MCF 10A (cell line): ENCODE data around the gene STOM. TPM values are rescaled to one million over a fixed set of nuclear protein-coding genes. Genes with fewer than 3 reads are reported as not detected.

Experiments
- BruUV-seq: library from RNA; stranded (reverse); fragments of 400-500 nt; replicated peaks from 2 replicates; lab custom pipeline; 2021; lab: Mats Ljungman, UMichigan
- CTCF ChIA-PET: fragments of 300-600 bp; sonication (Branson Sonifier 250); formaldehyde crosslinking; extraction: SDS; loops from one replicate; lab custom pipeline; 2021; ENCODE audit warnings: antibody characterized with exemption, inconsistent platforms; lab: Yijun Ruan, JAX
- POLR2A ChIA-PET: fragments of 300-600, 350-650 bp; sonication (Branson Sonifier 250); formaldehyde crosslinking; extraction: SDS; loops from one replicate; lab custom pipeline; 2020; ENCODE audit warnings: antibody characterized with exemption, inconsistent platforms; lab: Yijun Ruan, JAX
- DNase-seq: peaks from one replicate; pipeline ENCODE4 v3.0.0-alpha.2; 2018; ENCODE audit not compliant: unreplicated experiment
- H3K27ac Mint-ChIP-seq: one replicate; pipeline ENCODE4 v1.8.0; 2022; ENCODE audit warnings: mild to moderate bottlenecking, low read depth, mixed read lengths; ENCODE audit not compliant: unreplicated experiment
- H3K27me3 Mint-ChIP-seq: one replicate; pipeline ENCODE4 v1.8.0; 2022; ENCODE audit warnings: mixed read lengths; ENCODE audit not compliant: insufficient read depth, unreplicated experiment
- H3K36me3 Mint-ChIP-seq: one replicate; pipeline ENCODE4 v1.8.0; 2022; ENCODE audit warnings: mild to moderate bottlenecking, moderate library complexity, mixed read lengths; ENCODE audit not compliant: insufficient read depth, unreplicated experiment
- H3K4me1 Mint-ChIP-seq: one replicate; pipeline ENCODE4 v1.8.0; 2022; ENCODE audit warnings: mixed read lengths; ENCODE audit not compliant: insufficient read depth, unreplicated experiment
- H3K4me3 Mint-ChIP-seq: one replicate; pipeline ENCODE4 v1.8.0; 2022; ENCODE audit warnings: mild to moderate bottlenecking, moderate library complexity, mixed read lengths; ENCODE audit not compliant: unreplicated experiment
- H3K9me3 Mint-ChIP-seq: one replicate; pipeline ENCODE4 v1.8.0; 2022; ENCODE audit warnings: mixed read lengths; ENCODE audit not compliant: unreplicated experiment
- intact Hi-C: fragments of 100-400 bp; cut with micrococcal nuclease; formaldehyde crosslinking; loops from 2 replicates; pipeline ENCODE4 v1.14.1; 2022
- total RNA-seq: library from RNA; stranded (reverse); gene quantifications from 2 replicates; pipeline ENCODE4 v1.2.3, GENCODE V29; 2022
- TF ChIP-seq, protein P1 (sequence below): fragments of 200-600 bp; IDR thresholded peaks from one replicate; pipeline ENCODE4 v1.8.0; 2022; ENCODE audit warnings: antibody characterized with exemption, mild to moderate bottlenecking; ENCODE audit not compliant: unreplicated experiment

STOM gene
- total RNA-seq, 1 experiment from 2014 or later = 231 TPM

GRCh38 chr9:121331992-121332685 is 37.9 kb downstream of the STOM start:
- ChIA-PET POLR2A (interaction anchor here (0.8 to 1.2 kb wide), 4 partner anchors 13 to 53 kb away, joined by 3 to 5 read pairs (median 3); no protein-coding TSS in a partner anchor), CTCF (interaction anchor here (0.5 to 1.4 kb wide), 6 partner anchors 8 to 260 kb away, joined by 3 to 4 read pairs (median 3); no protein-coding TSS in a partner anchor)
- no peaks in the 10 kb centered on the region for H3K9me3 Mint-ChIP-seq
- no peaks in the 10 kb centered on the region for H3K27me3 Mint-ChIP-seq
- no peak for DNase-seq
- H3K4me1 Mint-ChIP-seq = peaks cover 13% of the 10 kb centered on the region
- TF ChIP-seq, protein P1, sequence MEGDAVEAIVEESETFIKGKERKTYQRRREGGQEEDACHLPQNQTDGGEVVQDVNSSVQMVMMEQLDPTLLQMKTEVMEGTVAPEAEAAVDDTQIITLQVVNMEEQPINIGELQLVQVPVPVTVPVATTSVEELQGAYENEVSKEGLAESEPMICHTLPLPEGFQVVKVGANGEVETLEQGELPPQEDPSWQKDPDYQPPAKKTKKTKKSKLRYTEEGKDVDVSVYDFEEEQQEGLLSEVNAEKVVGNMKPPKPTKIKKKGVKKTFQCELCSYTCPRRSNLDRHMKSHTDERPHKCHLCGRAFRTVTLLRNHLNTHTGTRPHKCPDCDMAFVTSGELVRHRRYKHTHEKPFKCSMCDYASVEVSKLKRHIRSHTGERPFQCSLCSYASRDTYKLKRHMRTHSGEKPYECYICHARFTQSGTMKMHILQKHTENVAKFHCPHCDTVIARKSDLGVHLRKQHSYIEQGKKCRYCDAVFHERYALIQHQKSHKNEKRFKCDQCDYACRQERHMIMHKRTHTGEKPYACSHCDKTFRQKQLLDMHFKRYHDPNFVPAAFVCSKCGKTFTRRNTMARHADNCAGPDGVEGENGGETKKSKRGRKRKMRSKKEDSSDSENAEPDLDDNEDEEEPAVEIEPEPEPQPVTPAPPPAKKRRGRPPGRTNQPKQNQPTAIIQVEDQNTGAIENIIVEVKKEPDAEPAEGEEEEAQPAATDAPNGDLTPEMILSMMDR = peak; percentile 9
- BruUV-seq = no TSS peak
- no peak overlapping the region for H3K4me3 Mint-ChIP-seq
- peaks cover 82% of the 10 kb centered on the region for H3K36me3 Mint-ChIP-seq
- intact Hi-C loops = no loop called here
- H3K27ac Mint-ChIP-seq = peak overlapping the region; percentile 69

DNA sequence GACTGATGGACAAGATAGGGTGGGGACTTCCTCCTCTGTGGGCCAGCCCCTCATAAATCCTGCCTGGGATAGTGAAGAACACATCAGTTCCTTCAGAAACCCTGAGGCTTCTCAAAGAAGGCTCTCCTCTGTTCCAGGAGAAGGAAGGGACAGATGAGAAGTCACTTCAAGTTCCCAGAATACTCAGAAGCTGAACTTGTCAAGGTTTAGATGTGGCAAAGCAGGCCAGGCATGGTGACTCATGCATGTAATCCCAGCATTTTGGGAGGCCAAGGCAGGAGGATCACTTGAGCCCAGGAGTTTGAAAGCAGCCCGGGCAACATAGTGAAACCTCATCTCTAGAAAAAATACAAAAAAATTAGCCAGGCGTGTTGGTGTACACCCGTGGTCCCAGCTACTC is 38.5 kb downstream of the STOM start:
- no TSS peak for BruUV-seq
- Mint-ChIP-seq H3K4me1 (peaks cover 13% of the 10 kb centered on the region), H3K27ac (peak overlapping the region; percentile 69), H3K9me3 (no peaks in the 10 kb centered on the region), H3K36me3 (peaks cover 79% of the 10 kb centered on the region), H3K4me3 (no peak overlapping the region), H3K27me3 (no peaks in the 10 kb centered on the region)
- intact Hi-C loops = no loop called here
- ChIA-PET CTCF (interaction anchor here (0.5 to 1.4 kb wide), 5 partner anchors 8 to 260 kb away, joined by 3 to 4 read pairs (median 3); no protein-coding TSS in a partner anchor), POLR2A (interaction anchor here (0.8 to 1.2 kb wide), 4 partner anchors 12 to 53 kb away, joined by 3 to 5 read pairs (median 3); no protein-coding TSS in a partner anchor)
- TF ChIP-seq, protein P1 = no peak
- DNase-seq = no peak

- Mint-ChIP-seq H3K4me3 (no peak overlapping the region), H3K9me3 (no peaks in the 10 kb centered on the region), H3K4me1 (peaks cover 5% of the 10 kb centered on the region), H3K36me3 (peaks cover 56% of the 10 kb centered on the region), H3K27me3 (no peaks in the 10 kb centered on the region), H3K27ac (no peak overlapping the region)
- CTCF ChIA-PET = interaction anchor here (1.0 to 1.8 kb wide), 4 partner anchors 9 to 115 kb away, joined by 3 to 5 read pairs (median 4); no protein-coding TSS in a partner anchor
- DNase-seq = no peak
- intact Hi-C loops = no loop called here
- BruUV-seq = no TSS peak
- POLR2A ChIA-PET = interaction anchor here (1.0 kb wide), 1 partner anchor 46 kb away, joined by 3 read pairs; no protein-coding TSS in a partner anchor
- TF ChIP-seq, protein P1 = no peak
Measured at GRCh38 chr9:121328876-121329681, 41.0 kb downstream of the STOM start.
